ENCODE data around the gene NEU2.

- no peak for TF ChIP-seq CTCF (IDR thresholded peaks at IDR 0.05; ENCODE audit: low read length)
- TF ChIP-seq EZH2 (optimal IDR thresholded peaks at IDR 0.05; ENCODE audit: low read depth, low read length) = no peak
These were observed 43.5 kb downstream of the NEU2 start for GRCh38 chr2:233075966-233076339.
